ENCODE data around the gene BCAT1.
"Not testable (repeated sequence)": the region's sequence is repeated elsewhere in the genome, so short reads cannot be mapped to it uniquely, and the experiment has no call there.

BCAT1 gene

GRCh38 chr12:24901576-24902461 is 47.1 kb downstream of the BCAT1 start:
- peak; percentile 62 for DNase-seq (ENCODE audit: low spot score)

GRCh38 chr12:24900196-24900595 is 48.7 kb downstream of the BCAT1 start:
- no peak for DNase-seq (ENCODE audit: low spot score)

- no peak for DNase-seq (ENCODE audit: low spot score)
Observed at GRCh38 chr12:24899503-24900075, 49.3 kb downstream of the BCAT1 start.

GRCh38 chr12:24898606-24899005 is 50.3 kb downstream of the BCAT1 start:
- DNase-seq (ENCODE audit: low spot score), result no peak

- no peak for DNase-seq (ENCODE audit: low spot score)
Observed at GRCh38 chr12:24898185-24898584, 50.7 kb downstream of the BCAT1 start.

GRCh38 chr12:24896171-24896570 is 52.7 kb downstream of the BCAT1 start:
- no peak for DNase-seq (ENCODE audit: low spot score)

- DNase-seq (ENCODE audit: low spot score), result no peak
Observed at GRCh38 chr12:24895612-24896011, 53.3 kb downstream of the BCAT1 start.

- no peak for DNase-seq (ENCODE audit: low spot score)
Observed at GRCh38 chr12:24894879-24895278, 54.0 kb downstream of the BCAT1 start.

GRCh38 chr12:24890048-24890803 is 58.7 kb downstream of the BCAT1 start:
- no peak for DNase-seq (ENCODE audit: low spot score)

GRCh38 chr12:24889411-24889810 is 59.5 kb downstream of the BCAT1 start:
- no peak for DNase-seq (ENCODE audit: low spot score)

GRCh38 chr12:24888813-24889212 is 60.1 kb downstream of the BCAT1 start:
- no peak for DNase-seq (ENCODE audit: low spot score)

- DNase-seq (ENCODE audit: low spot score), result no peak
Observed at GRCh38 chr12:24884911-24885310, 64.0 kb downstream of the BCAT1 start.

GRCh38 chr12:24881724-24882371 is 67.1 kb downstream of the BCAT1 start:
- no peak for DNase-seq (ENCODE audit: low spot score)

- DNase-seq (ENCODE audit: low spot score), result no peak
Observed at GRCh38 chr12:24881227-24881626, 67.7 kb downstream of the BCAT1 start.

GRCh38 chr12:24880732-24881131 is 68.2 kb downstream of the BCAT1 start:
- no peak for DNase-seq (ENCODE audit: low spot score)

- no peak for DNase-seq (ENCODE audit: low spot score)
Observed at GRCh38 chr12:24879644-24880043, 69.3 kb downstream of the BCAT1 start.

GRCh38 chr12:24875014-24875413 is 73.9 kb downstream of the BCAT1 start:
- DNase-seq (ENCODE audit: low spot score), result no peak

GRCh38 chr12:24872211-24872610 is 76.7 kb downstream of the BCAT1 start:
- DNase-seq (ENCODE audit: low spot score), result no peak

- not testable (repeated sequence) for DNase-seq (ENCODE audit: low spot score)
Observed at GRCh38 chr12:24866139-24866538, 82.8 kb downstream of the BCAT1 start.

- DNase-seq (ENCODE audit: low spot score), result no peak
Observed at GRCh38 chr12:24864796-24865125, 84.1 kb downstream of the BCAT1 start.

GRCh38 chr12:24861766-24862540 is 86.9 kb downstream of the BCAT1 start:
- no peak for DNase-seq (ENCODE audit: low spot score)

GRCh38 chr12:24860546-24860945 is 88.4 kb downstream of the BCAT1 start:
- no peak for DNase-seq (ENCODE audit: low spot score)

Measured in kidney capillary endothelial cell (primary cell).